NCI-H2196 (cell line): ENCODE results near the gene SCD5.

Experiments used
- DNase-seq: peaks from one replicate; lab custom pipeline; 2025; ENCODE audit not compliant: unreplicated experiment; lab: John Stamatoyannopoulos, UW

The SCD5 gene

GRCh38 chr4:82773057-82773456, 25.5 kb downstream of the SCD5 start:
- no peak for DNase-seq

- no peak for DNase-seq
These were observed 28.0 kb downstream of the SCD5 start for GRCh38 chr4:82770607-82771006.

GRCh38 chr4:82765134-82765533, 33.5 kb downstream of the SCD5 start:
- no peak for DNase-seq

- DNase-seq, result no peak
These were observed 37.4 kb downstream of the SCD5 start for GRCh38 chr4:82761229-82761628.

- DNase-seq, result no peak
These were observed 39.6 kb downstream of the SCD5 start for GRCh38 chr4:82758701-82759685.

- DNase-seq, result no peak
These were observed 42.5 kb downstream of the SCD5 start for GRCh38 chr4:82756061-82756460.

GRCh38 chr4:82755650-82756049, 42.9 kb downstream of the SCD5 start:
- DNase-seq, result no peak

GRCh38 chr4:82754513-82755165, 44.0 kb downstream of the SCD5 start:
- DNase-seq, result no peak

GRCh38 chr4:82753725-82754410, 44.7 kb downstream of the SCD5 start:
- DNase-seq, result peak; percentile 1

GRCh38 chr4:82753238-82753637, 45.4 kb downstream of the SCD5 start:
- DNase-seq, result no peak

GRCh38 chr4:82748810-82749470, 49.7 kb downstream of the SCD5 start:
- DNase-seq, result no peak

GRCh38 chr4:82747686-82748575, 50.7 kb downstream of the SCD5 start:
- DNase-seq, result no peak

- no peak for DNase-seq
These were observed 51.7 kb downstream of the SCD5 start for GRCh38 chr4:82746705-82747574.

GRCh38 chr4:82745173-82745842, 53.3 kb downstream of the SCD5 start:
- no peak for DNase-seq

GRCh38 chr4:82744284-82744968, 54.2 kb downstream of the SCD5 start:
- no peak for DNase-seq

GRCh38 chr4:82741188-82741587, 57.4 kb downstream of the SCD5 start:
- no peak for DNase-seq

GRCh38 chr4:82739287-82740190, 59.1 kb downstream of the SCD5 start:
- no peak for DNase-seq
